Measurements from ENCODE around the gene GSAP.

The GSAP gene

GRCh38 chr7:77309714-77310220 is 106.4 kb downstream of the GSAP start:
- Histone ChIP-seq H3K27me3 (replicated peaks; ENCODE audit: control insufficient read depth, insufficient read depth, low read length) (no peaks in the 10 kb centered on the region), H3K9me3 (ENCODE audit: control insufficient read depth, low read length) (no peaks in the 10 kb centered on the region), H3K9ac (ENCODE audit: low read length) (no peak overlapping the region), H3K36me3 (ENCODE audit: control insufficient read depth, insufficient read depth, low read length, severe bottlenecking) (no peaks in the 10 kb centered on the region), H3K4me3 (ENCODE audit: low read length) (no peak overlapping the region), H3K4me1 (ENCODE audit: control insufficient read depth, insufficient read depth, low read length) (peaks cover 56% of the 10 kb centered on the region)
- DNase-seq (ENCODE audit: low read depth), result no peak

- DNase-seq (ENCODE audit: low read depth), result no peak
- H3K27me3 ChIP-seq (replicated peaks; ENCODE audit: control insufficient read depth, insufficient read depth, low read length), result no peaks in the 10 kb centered on the region
Observed at GRCh38 chr7:77308792-77309191, 107.4 kb downstream of the GSAP start.

GRCh38 chr7:77306231-77307067 is 109.7 kb downstream of the GSAP start:
- H3K36me3 ChIP-seq (ENCODE audit: control insufficient read depth, insufficient read depth, low read length, severe bottlenecking), result no peaks in the 10 kb centered on the region
- H3K4me3 ChIP-seq (ENCODE audit: low read length), result no peak overlapping the region
- peaks cover 25% of the 10 kb centered on the region for H3K4me1 ChIP-seq (ENCODE audit: control insufficient read depth, insufficient read depth, low read length)
- no peaks in the 10 kb centered on the region for H3K9me3 ChIP-seq (ENCODE audit: control insufficient read depth, low read length)
- DNase-seq (ENCODE audit: low read depth), result no peak
- no peak overlapping the region for H3K9ac ChIP-seq (ENCODE audit: low read length)
- no peaks in the 10 kb centered on the region for H3K27me3 ChIP-seq (replicated peaks; ENCODE audit: control insufficient read depth, insufficient read depth, low read length)

More at GRCh38 chr7:77308792-77309191, 107.4 kb downstream of the GSAP start:
- Histone ChIP-seq H3K9me3 (ENCODE audit: control insufficient read depth, low read length) (no peaks in the 10 kb centered on the region), H3K36me3 (ENCODE audit: control insufficient read depth, insufficient read depth, low read length, severe bottlenecking) (no peaks in the 10 kb centered on the region), H3K4me1 (ENCODE audit: control insufficient read depth, insufficient read depth, low read length) (peaks cover 46% of the 10 kb centered on the region), H3K4me3 (ENCODE audit: low read length) (no peak overlapping the region), H3K9ac (ENCODE audit: low read length) (peak overlapping the region; percentile 16)

GRCh38 chr7:77295549-77295948 is 120.6 kb downstream of the GSAP start:
- Histone ChIP-seq H3K4me3 (ENCODE audit: low read length) (no peak overlapping the region), H3K9ac (ENCODE audit: low read length) (no peak overlapping the region), H3K9me3 (ENCODE audit: control insufficient read depth, low read length) (peaks cover 6% of the 10 kb centered on the region), H3K36me3 (ENCODE audit: control insufficient read depth, insufficient read depth, low read length, severe bottlenecking) (no peaks in the 10 kb centered on the region), H3K4me1 (ENCODE audit: control insufficient read depth, insufficient read depth, low read length) (no peaks in the 10 kb centered on the region), H3K27me3 (replicated peaks; ENCODE audit: control insufficient read depth, insufficient read depth, low read length) (no peaks in the 10 kb centered on the region)
- no peak for DNase-seq (ENCODE audit: low read depth)

- H3K4me1 ChIP-seq (ENCODE audit: control insufficient read depth, insufficient read depth, low read length), result no peaks in the 10 kb centered on the region
- DNase-seq (ENCODE audit: low read depth), result no peak
- H3K9me3 ChIP-seq (ENCODE audit: control insufficient read depth, low read length), result peaks cover 6% of the 10 kb centered on the region
- no peak overlapping the region for H3K9ac ChIP-seq (ENCODE audit: low read length)
- H3K36me3 ChIP-seq (ENCODE audit: control insufficient read depth, insufficient read depth, low read length, severe bottlenecking), result no peaks in the 10 kb centered on the region
- no peaks in the 10 kb centered on the region for H3K27me3 ChIP-seq (replicated peaks; ENCODE audit: control insufficient read depth, insufficient read depth, low read length)
- H3K4me3 ChIP-seq (ENCODE audit: low read length), result no peak overlapping the region
Observed at GRCh38 chr7:77293046-77293445, 123.1 kb downstream of the GSAP start.

GRCh38 chr7:77290425-77290824 is 125.7 kb downstream of the GSAP start:
- Histone ChIP-seq H3K4me3 (ENCODE audit: low read length) (no peak overlapping the region), H3K9me3 (ENCODE audit: control insufficient read depth, low read length) (no peaks in the 10 kb centered on the region), H3K9ac (ENCODE audit: low read length) (no peak overlapping the region), H3K4me1 (ENCODE audit: control insufficient read depth, insufficient read depth, low read length) (no peaks in the 10 kb centered on the region), H3K27me3 (replicated peaks; ENCODE audit: control insufficient read depth, insufficient read depth, low read length) (no peaks in the 10 kb centered on the region), H3K36me3 (ENCODE audit: control insufficient read depth, insufficient read depth, low read length, severe bottlenecking) (no peaks in the 10 kb centered on the region)
- no peak for DNase-seq (ENCODE audit: low read depth)

- Histone ChIP-seq H3K9me3 (ENCODE audit: control insufficient read depth, low read length) (no peaks in the 10 kb centered on the region), H3K27me3 (replicated peaks; ENCODE audit: control insufficient read depth, insufficient read depth, low read length) (no peaks in the 10 kb centered on the region), H3K4me3 (ENCODE audit: low read length) (no peak overlapping the region), H3K4me1 (ENCODE audit: control insufficient read depth, insufficient read depth, low read length) (no peaks in the 10 kb centered on the region), H3K9ac (ENCODE audit: low read length) (no peak overlapping the region), H3K36me3 (ENCODE audit: control insufficient read depth, insufficient read depth, low read length, severe bottlenecking) (no peaks in the 10 kb centered on the region)
- no peak for DNase-seq (ENCODE audit: low read depth)
Observed at GRCh38 chr7:77289387-77289786, 126.8 kb downstream of the GSAP start.

- Histone ChIP-seq H3K9ac (ENCODE audit: low read length) (no peak overlapping the region), H3K4me3 (ENCODE audit: low read length) (no peak overlapping the region), H3K36me3 (ENCODE audit: control insufficient read depth, insufficient read depth, low read length, severe bottlenecking) (no peaks in the 10 kb centered on the region), H3K4me1 (ENCODE audit: control insufficient read depth, insufficient read depth, low read length) (no peaks in the 10 kb centered on the region), H3K9me3 (ENCODE audit: control insufficient read depth, low read length) (no peaks in the 10 kb centered on the region), H3K27me3 (replicated peaks; ENCODE audit: control insufficient read depth, insufficient read depth, low read length) (no peaks in the 10 kb centered on the region)
- no peak for DNase-seq (ENCODE audit: low read depth)
Observed at GRCh38 chr7:77288676-77289320, 127.4 kb downstream of the GSAP start.

GRCh38 chr7:77284616-77285015 is 131.5 kb downstream of the GSAP start:
- no peak overlapping the region for H3K4me3 ChIP-seq (ENCODE audit: low read length)

GRCh38 chr7:77284005-77284404 is 132.1 kb downstream of the GSAP start:
- Histone ChIP-seq H3K4me3 (ENCODE audit: low read length) (no peak overlapping the region), H3K9me3 (ENCODE audit: control insufficient read depth, low read length) (no peaks in the 10 kb centered on the region), H3K4me1 (ENCODE audit: control insufficient read depth, insufficient read depth, low read length) (peaks cover 21% of the 10 kb centered on the region), H3K27me3 (replicated peaks; ENCODE audit: control insufficient read depth, insufficient read depth, low read length) (no peaks in the 10 kb centered on the region), H3K9ac (ENCODE audit: low read length) (no peak overlapping the region), H3K36me3 (ENCODE audit: control insufficient read depth, insufficient read depth, low read length, severe bottlenecking) (no peaks in the 10 kb centered on the region)
- no peak for DNase-seq (ENCODE audit: low read depth)

More at GRCh38 chr7:77284616-77285015, 131.5 kb downstream of the GSAP start:
- peaks cover 21% of the 10 kb centered on the region for H3K4me1 ChIP-seq (ENCODE audit: control insufficient read depth, insufficient read depth, low read length)
- H3K36me3 ChIP-seq (ENCODE audit: control insufficient read depth, insufficient read depth, low read length, severe bottlenecking), result no peaks in the 10 kb centered on the region
- no peak for DNase-seq (ENCODE audit: low read depth)
- no peak overlapping the region for H3K9ac ChIP-seq (ENCODE audit: low read length)
- no peaks in the 10 kb centered on the region for H3K9me3 ChIP-seq (ENCODE audit: control insufficient read depth, low read length)
- H3K27me3 ChIP-seq (replicated peaks; ENCODE audit: control insufficient read depth, insufficient read depth, low read length), result no peaks in the 10 kb centered on the region

- no peak overlapping the region for H3K9ac ChIP-seq (ENCODE audit: low read length)
Observed at GRCh38 chr7:77282897-77283296, 133.3 kb downstream of the GSAP start.

More at GRCh38 chr7:77282897-77283296, 133.3 kb downstream of the GSAP start:
- no peaks in the 10 kb centered on the region for H3K27me3 ChIP-seq (replicated peaks; ENCODE audit: control insufficient read depth, insufficient read depth, low read length)
- H3K4me3 ChIP-seq (ENCODE audit: low read length), result no peak overlapping the region
- no peaks in the 10 kb centered on the region for H3K9me3 ChIP-seq (ENCODE audit: control insufficient read depth, low read length)
- DNase-seq (ENCODE audit: low read depth), result no peak
- H3K4me1 ChIP-seq (ENCODE audit: control insufficient read depth, insufficient read depth, low read length), result peaks cover 21% of the 10 kb centered on the region
- H3K36me3 ChIP-seq (ENCODE audit: control insufficient read depth, insufficient read depth, low read length, severe bottlenecking), result no peaks in the 10 kb centered on the region
